GM12878 (cell line): ENCODE results near the gene ITGA6. TPM values are rescaled to one million over a fixed set of nuclear protein-coding genes. Genes with fewer than 3 reads are reported as not detected.

ENCODE experiments used
- ATAC-seq: fragments of 200-7000 bp; cut with Tn5 transposase; 3 replicates; pipeline ENCODE4 v1.9.1; 2020; ENCODE audit warnings: mild to moderate bottlenecking, moderate library complexity
- BruUV-seq: library from RNA; stranded (reverse); fragments of 400-500 nt; replicated peaks from 2 replicates; lab custom pipeline; 2021; lab: Mats Ljungman, UMichigan
- CTCF ChIA-PET: fragments of 300-600 bp; sonication (Branson Sonifier 250); formaldehyde crosslinking; extraction: SDS; loops from one replicate; lab custom pipeline; 2021; ENCODE audit warnings: inconsistent platforms; lab: Yijun Ruan, JAX
- POLR2A ChIA-PET: fragments of 350-600 bp; formaldehyde crosslinking; extraction: SDS; loops from one replicate; lab custom pipeline; 2021; ENCODE audit warnings: inconsistent platforms; lab: Charles Lee
- RAD21 ChIA-PET: fragments of 300-600 bp; sonication (Branson Sonifier 250); formaldehyde crosslinking; loops from one replicate; lab custom pipeline; 2023; ENCODE audit warnings: antibody characterized with exemption; ENCODE audit not compliant: unreplicated experiment; lab: Charles Lee
- SMC1A ChIA-PET: fragments of 300-600 bp; sonication (Branson Sonifier 250); formaldehyde crosslinking; loops from one replicate; lab custom pipeline; 2023; ENCODE audit not compliant: unreplicated experiment, uncharacterized antibody; lab: Charles Lee
- DNase-seq: peaks from one replicate; pipeline ENCODE4 v3.0.0-alpha.2; 2011; ENCODE audit warnings: low read depth, low spot score
- FAIRE-seq: peaks from 3 replicates; lab custom pipeline; 2011; peaks lifted over from hg19 to GRCh38; lab: Jason Lieb, UNC
- H2AFZ ChIP-seq: 2 replicates; pipeline ENCODE4 v1.6.0; 2011; ENCODE audit warnings: low read depth, low read length, control low read depth; ENCODE audit not compliant: control insufficient read depth
- H3K27ac ChIP-seq: 2 replicates; pipeline ENCODE4 v1.5.1; 2011; ENCODE audit warnings: control low read depth; ENCODE audit not compliant: control insufficient read depth, insufficient read depth
- H3K27me3 ChIP-seq, 2 experiments: replicated peaks in 1 of 2; 2 replicates each; pipeline versions ENCODE4 v1.6.0 to v1.6.1; 2011; ENCODE audit warnings: low read length in 1 of 2; ENCODE audit not compliant: control insufficient read depth in 2 of 2, insufficient read depth in 2 of 2
- H3K36me3 ChIP-seq, 2 experiments: 2 replicates each; pipeline ENCODE4 v1.5.1; 2011; ENCODE audit warnings: low read length in 1 of 2; ENCODE audit not compliant: control insufficient read depth in 2 of 2, insufficient read depth in 2 of 2
- H3K4me1 ChIP-seq: 2 replicates; pipeline ENCODE4 v1.6.1; 2011; ENCODE audit warnings: mild to moderate bottlenecking, low read length, moderate library complexity, mixed read lengths; ENCODE audit not compliant: control insufficient read depth, insufficient read depth
- H3K4me2 ChIP-seq: 2 replicates; pipeline ENCODE4 v1.6.0; 2011; ENCODE audit warnings: control low read depth; ENCODE audit not compliant: control insufficient read depth, insufficient read depth
- H3K4me3 ChIP-seq: fragments of 200-600 bp; sonication (generic); 2 replicates; pipeline ENCODE4 v1.5.1; 2016
- H3K79me2 ChIP-seq: 2 replicates; pipeline ENCODE4 v1.6.0; 2011; ENCODE audit warnings: low read length; ENCODE audit not compliant: control insufficient read depth, insufficient read depth
- H3K9ac ChIP-seq: 2 replicates; pipeline ENCODE4 v1.8.0; 2011; ENCODE audit warnings: low read length, control low read depth, mixed read lengths; ENCODE audit not compliant: control insufficient read depth, insufficient read depth
- H3K9me3 ChIP-seq: replicated peaks from 3 replicates; pipeline ENCODE4 v1.5.1; 2011; ENCODE audit warnings: mild to moderate bottlenecking, low read length; ENCODE audit not compliant: control insufficient read depth, insufficient read depth
- H4K20me1 ChIP-seq: 2 replicates; pipeline ENCODE4 v1.6.0; 2011; ENCODE audit not compliant: control insufficient read depth, insufficient read depth
- BRCA1 ChIP-seq: IDR thresholded peaks from 2 replicates; pipeline ENCODE4 v1.6.1; 2011; ENCODE audit warnings: low read depth, low read length, improper control_type of control experiment
- CHD4 ChIP-seq: fragments of 200-600 bp; sonication (generic); IDR thresholded peaks from 2 replicates; pipeline ENCODE4 v1.6.1; 2016; ENCODE audit warnings: mild to moderate bottlenecking
- ESRRA ChIP-seq: IDR thresholded peaks from 2 replicates; pipeline ENCODE4 v1.6.1; 2012; ENCODE audit warnings: mild to moderate bottlenecking, low read length, improper control_type of control experiment
- GABPA ChIP-seq: IDR thresholded peaks from 2 replicates; pipeline ENCODE4 v1.6.1; 2014; ENCODE audit warnings: antibody characterized with exemption, low read depth, mild to moderate bottlenecking, inconsistent platforms
- HSF1 ChIP-seq: fragments of 150-350 bp; IDR thresholded peaks from 2 replicates; pipeline ENCODE4 v1.6.1; 2014; ENCODE audit warnings: mild to moderate bottlenecking, low read depth, low read length
- MLLT1 ChIP-seq: fragments of 450-650 bp; IDR thresholded peaks from 2 replicates; pipeline ENCODE4 v1.6.1; 2016; ENCODE audit warnings: mild to moderate bottlenecking
- MXI1 ChIP-seq: fragments of 150-350 bp; IDR thresholded peaks from 2 replicates; pipeline ENCODE4 v1.6.1; 2011; ENCODE audit warnings: low read depth, mild to moderate bottlenecking, inconsistent platforms, low read length, improper control_type of control experiment
- MYC ChIP-seq: IDR thresholded peaks from 2 replicates; pipeline ENCODE4 v1.6.1; 2011; ENCODE audit warnings: mild to moderate bottlenecking, low read length, moderate library complexity, inconsistent platforms; ENCODE audit not compliant: insufficient read depth, insufficient replicate concordance, insufficient read length, severe bottlenecking
- SUPT20H ChIP-seq: IDR thresholded peaks from 2 replicates; pipeline ENCODE4 v1.6.1; 2011; ENCODE audit warnings: low read depth, mild to moderate bottlenecking, low read length, moderate library complexity, borderline replicate concordance; ENCODE audit not compliant: control insufficient read depth
- WGBS: methylation state at CpG from one replicate; pipeline ENCODE4 v1.1.6; 2016; ENCODE audit warnings: low lambda C conversion rate; ENCODE audit not compliant: insufficient replicate concordance, insufficient coverage; ENCODE audit errors: missing lambda C conversion rate; 5-methylcytosine and 5-hydroxymethylcytosine counted together
- in situ Hi-C: fragments of 300-500 bp; cut with MboI; formaldehyde crosslinking; loops from 9 replicates; pipeline ENCODE4 v1.14.3; 2018; ENCODE audit warnings: mixed read lengths
- intact Hi-C: fragments of 100-400 bp; cut with micrococcal nuclease; formaldehyde crosslinking; loops from one replicate; pipeline ENCODE4 v1.14.2; 2022; ENCODE audit not compliant: unreplicated experiment
- polyA plus RNA-seq, 11 experiments: library from polyadenylated mRNA; depleted of rRNA in 4 of 11; unstranded in 6 of 11; stranded (reverse) in 5 of 11; fragments of >200 nt; fragmentation: Nextera tagmentation in 4 of 11; fragmentation: Illumina TruSeq in 1 of 11; extraction: Ambion mirVana in 4 of 11; extraction: Trizol in 1 of 11; gene quantifications; 1 replicate in 1 of 11; 2 replicates in 10 of 11; pipeline versions ENCODE4 v1.2.1 to v1.2.3, GENCODE V29; 2011 to 2016; ENCODE audit warnings: inconsistent platforms in 2 of 11, missing spikeins in 2 of 11, low read depth in 1 of 11
- total RNA-seq, 4 experiments: library from RNA; depleted of rRNA in 3 of 4; stranded (reverse); fragments of >200 nt in 3 of 4; fragmentation: Illumina TruSeq in 1 of 4; extraction: Trizol in 1 of 4; gene quantifications; 2 replicates each; pipeline versions ENCODE4 v1.2.1 to v1.2.3, GENCODE V29; 2013 to 2021

The ITGA6 gene
- total and polyA plus RNA-seq, 10 of the 15 experiments (the other 5 are each of a cell fraction or from before 2014, with no cell fraction given): 0.01 to 0.36 (median 0.14) TPM; not detected in 2

- intact Hi-C loops (no loop called here), in situ Hi-C loops (loop anchor here (25.0 kb wide), 1 partner anchor 1617 kb away; the partner anchor contains the start of gene GORASP2)
- TF ChIP-seq MYC (no peak), CHD4 (no peak), MXI1 (no peak), GABPA (no peak), SUPT20H (no peak), ESRRA (no peak), BRCA1 (no peak), HSF1 (no peak), MLLT1 (peak; percentile 72)
- POLR2A ChIA-PET: interaction anchor here (0.9 kb wide), 1 partner anchor 19 kb away, joined by 3 read pairs; no protein-coding TSS in a partner anchor
- FAIRE-seq (no peak), DNase-seq (no peak), ATAC-seq (no peak)
- Histone ChIP-seq H3K4me1 (peaks cover 6% of the 10 kb centered on the region), H3K9ac (peak overlapping the region; percentile 68), H3K9me3 (no peaks in the 10 kb centered on the region; the same call in 2 of the 3 replicates), H3K36me3 (peaks cover 0 to 7% of the 10 kb centered on the region in 2 experiments; a peak in 2 of 4 replicates), H4K20me1 (peaks cover 4% of the 10 kb centered on the region; the same call in 1 of the 2 replicates), H3K27ac (peak overlapping the region; percentile 54; the same call in 1 of the 2 replicates), H3K27me3 (no peaks in the 10 kb centered on the region), H3K79me2 (peaks cover 53% of the 10 kb centered on the region), H3K4me2 (peak overlapping the region; percentile 58), H3K4me3 (peak overlapping the region; percentile 80), H2AFZ (peak overlapping the region; percentile 93)
- SMC1A ChIA-PET: interaction anchor here (1.0 to 2.2 kb wide), 4 partner anchors 7 to 51 kb away, joined by 3 to 7 read pairs (median 3); no protein-coding TSS in a partner anchor
- BruUV-seq: TSS peak; percentile 40
- 52% methylated on average over 18 of the region's 18 CpGs for WGBS
- CTCF ChIA-PET: interaction anchor here (0.8 kb wide), 2 partner anchors 8 to 30 kb away, joined by 3 read pairs; no protein-coding TSS in a partner anchor
- RAD21 ChIA-PET: no interaction called here
Observed at GRCh38 chr2:172554352-172555271, 127.2 kb downstream of the ITGA6 start.
